ENCODE results near the gene CRYBG1. TPM values are rescaled to one million over a fixed set of nuclear protein-coding genes. Genes with fewer than 3 reads are reported as not detected.

Gene CRYBG1
- total and polyA plus RNA-seq, 2 donors (not counting 3 experiments of a cell fraction or from before 2014, with no cell fraction given) = 4.1 to 30.1 TPM

GRCh38 chr6:106518748-106519147 is 158.2 kb downstream of the CRYBG1 start:
- H3K9me3 ChIP-seq (replicated peaks; ENCODE audit: control insufficient read depth, insufficient read depth, low read length) = no peaks in the 10 kb centered on the region
- no peak for DNase-seq (ENCODE audit: low read depth, low spot score)
- intact Hi-C loops (cut with micrococcal nuclease) (no loop called here), dilution Hi-C loops (cut with MboI; ENCODE audit: extremely low pct_ligation_motif_present, low sequenced_read_pairs) (no loop called here)
- no peaks in the 10 kb centered on the region for H3K27me3 ChIP-seq (ENCODE audit: control insufficient read depth in 2 of 2, insufficient read depth in 2 of 2, low read length in 2 of 2)
- H4K20me1 ChIP-seq (replicated peaks; ENCODE audit: control insufficient read depth, extremely low read depth, insufficient read depth, low read length) = no peaks in the 10 kb centered on the region
- H3K4me1 ChIP-seq (ENCODE audit: control insufficient read depth, extremely low read depth, insufficient read depth, low read length) = peaks cover 2% of the 10 kb centered on the region
- no peak for FAIRE-seq
- TF ChIP-seq FOS (IDR thresholded peaks at IDR 0.05; ENCODE audit: borderline replicate concordance, insufficient read depth, low read length) = no peak
- TF ChIP-seq MYC (IDR thresholded peaks at IDR 0.05; ENCODE audit: low read depth, low read length) = no peak
- no peak for TF ChIP-seq JUN (IDR thresholded peaks at IDR 0.05; ENCODE audit: borderline replicate concordance, insufficient read depth, insufficient read length, low read depth)
- ChIA-PET POLR2A (interaction anchor here (0.5 kb wide), 1 partner anchor 48 kb away, joined by 3 read pairs; no protein-coding TSS in a partner anchor), CTCF (no interaction called here)
- no TSS peak for BruUV-seq (replicated peaks)
- no peak overlapping the region for H3K9ac ChIP-seq (replicated peaks; ENCODE audit: extremely low read depth, insufficient read depth, low read length)
- no peak overlapping the region for H3K4me2 ChIP-seq (ENCODE audit: insufficient read depth, low read length)
- no peak overlapping the region for H3K4me3 ChIP-seq (replicated peaks in 1 of 3; ENCODE audit: insufficient read depth in 1 of 3, low read depth in 1 of 3, low read length in 3 of 3)
- H3K9me1 ChIP-seq (replicated peaks; ENCODE audit: control insufficient read depth, extremely low read depth, insufficient read depth, low read length) = no peaks in the 10 kb centered on the region
- no peaks in the 10 kb centered on the region for H3K79me2 ChIP-seq (ENCODE audit: control insufficient read depth, insufficient read depth, low read length)
- H2AFZ ChIP-seq (ENCODE audit: low read depth, low read length) = no peak overlapping the region
- peaks cover 0 to 3% of the 10 kb centered on the region in 2 experiments for H3K36me3 ChIP-seq (ENCODE audit: control insufficient read depth in 2 of 2, extremely low read depth in 1 of 2, insufficient read depth in 2 of 2, low read length in 2 of 2)
- H3K27ac ChIP-seq (ENCODE audit: insufficient read depth, low read depth, low read length) = no peak overlapping the region

- Histone ChIP-seq H3K4me3 (replicated peaks in 1 of 3; ENCODE audit: insufficient read depth in 1 of 3, low read depth in 1 of 3, low read length in 3 of 3) (no peak overlapping the region), H3K4me1 (ENCODE audit: control insufficient read depth, extremely low read depth, insufficient read depth, low read length) (no peaks in the 10 kb centered on the region), H3K79me2 (ENCODE audit: control insufficient read depth, insufficient read depth, low read length) (no peaks in the 10 kb centered on the region), H3K9me3 (replicated peaks; ENCODE audit: control insufficient read depth, insufficient read depth, low read length) (no peaks in the 10 kb centered on the region), H4K20me1 (replicated peaks; ENCODE audit: control insufficient read depth, extremely low read depth, insufficient read depth, low read length) (no peaks in the 10 kb centered on the region), H3K9ac (replicated peaks; ENCODE audit: extremely low read depth, insufficient read depth, low read length) (no peak overlapping the region), H3K4me2 (ENCODE audit: insufficient read depth, low read length) (no peak overlapping the region), H3K9me1 (replicated peaks; ENCODE audit: control insufficient read depth, extremely low read depth, insufficient read depth, low read length) (no peaks in the 10 kb centered on the region), H3K36me3 (ENCODE audit: control insufficient read depth in 2 of 2, extremely low read depth in 1 of 2, insufficient read depth in 2 of 2, low read length in 2 of 2) (peaks cover 0 to 3% of the 10 kb centered on the region in 2 experiments), H3K27me3 (ENCODE audit: control insufficient read depth in 2 of 2, insufficient read depth in 2 of 2, low read length in 2 of 2) (no peaks in the 10 kb centered on the region), H2AFZ (ENCODE audit: low read depth, low read length) (no peak overlapping the region), H3K27ac (ENCODE audit: insufficient read depth, low read depth, low read length) (no peak overlapping the region)
- no peak for DNase-seq (ENCODE audit: low read depth, low spot score)
- intact Hi-C loops (cut with micrococcal nuclease) = no loop called here
- BruUV-seq (replicated peaks) = no TSS peak
- FAIRE-seq = no peak
- TF ChIP-seq CTCF (IDR thresholded peaks at IDR 0.05; ENCODE audit: extremely low read depth in 1 of 2, insufficient read depth in 1 of 2, low read depth in 1 of 2, low read length in 2 of 2) (no peak), FOS (IDR thresholded peaks at IDR 0.05; ENCODE audit: borderline replicate concordance, insufficient read depth, low read length) (no peak), MYC (IDR thresholded peaks at IDR 0.05; ENCODE audit: low read depth, low read length) (no peak), JUN (IDR thresholded peaks at IDR 0.05; ENCODE audit: borderline replicate concordance, insufficient read depth, insufficient read length, low read depth) (no peak), MAX (IDR thresholded peaks at IDR 0.05; ENCODE audit: insufficient read depth, insufficient read length) (no peak), POLR2AphosphoS5 (IDR thresholded peaks at IDR 0.05; ENCODE audit: insufficient read depth, low read depth, low read length) (no peak), EZH2 (IDR thresholded peaks at IDR 0.05; ENCODE audit: borderline replicate concordance, low read depth, low read length, severe bottlenecking) (no peak), POLR2A (IDR thresholded peaks at IDR 0.05; ENCODE audit: low read depth, low read length) (no peak), GATA2 (IDR thresholded peaks at IDR 0.05; ENCODE audit: insufficient read depth, insufficient read length, low read depth, low read length) (no peak)
- ChIA-PET POLR2A (interaction anchor here (0.5 kb wide), 1 partner anchor 47 kb away, joined by 3 read pairs; no protein-coding TSS in a partner anchor), CTCF (no interaction called here)
- dilution Hi-C loops (cut with MboI; ENCODE audit: extremely low pct_ligation_motif_present, low sequenced_read_pairs) = no loop called here
Measured at GRCh38 chr6:106519460-106520394, 159.2 kb downstream of the CRYBG1 start.
